OCI-LY3 (cell line): Measurements from ENCODE around the gene CACTIN.

Source experiments
- H2AFZ ChIP-seq: fragments of 200-600, 300-600 bp; shearing (Covaris generic); 2 replicates; pipeline ENCODE4 v1.6.0; 2014; ENCODE audit warnings: antibody characterized with exemption, low read depth, low read length
- H3K27ac ChIP-seq: fragments of 200-600, 300-600 bp; sonication (generic); 2 replicates; pipeline ENCODE4 v1.5.1; 2014; ENCODE audit warnings: mild to moderate bottlenecking, low read length, moderate library complexity, mixed read lengths
- H3K27me3 ChIP-seq: fragments of 200-600, 300-600 bp; sonication (generic); 2 replicates; pipeline ENCODE4 v1.6.1; 2014; ENCODE audit warnings: low read depth, low read length, mixed read lengths
- H3K36me3 ChIP-seq: fragments of 200-600, 300-600 bp; sonication (generic); replicated peaks from 2 replicates; pipeline ENCODE3; 2014; ENCODE audit warnings: low read depth, low read length, mixed read lengths
- H3K4me1 ChIP-seq: fragments of 300-600, 200-600 bp; sonication (generic); 2 replicates; pipeline ENCODE4 v1.6.1; 2014; ENCODE audit warnings: low read length, mixed read lengths
- H3K4me2 ChIP-seq: fragments of 200-600, 300-600 bp; sonication (generic); 2 replicates; pipeline ENCODE4 v1.6.1; 2014; ENCODE audit warnings: low read length, mixed read lengths
- H3K4me3 ChIP-seq: fragments of 300-600, 200-600 bp; sonication (generic); 2 replicates; pipeline ENCODE4 v1.5.1; 2014; ENCODE audit warnings: antibody characterized with exemption, mild to moderate bottlenecking, low read length, moderate library complexity
- H3K79me2 ChIP-seq: fragments of 300-600, 200-600 bp; shearing (Covaris generic); 2 replicates; pipeline ENCODE4 v1.6.1; 2014; ENCODE audit warnings: mild to moderate bottlenecking, low read length, mixed read lengths
- H3K9ac ChIP-seq: fragments of 300-600, 200-600 bp; shearing (Covaris generic); 2 replicates; pipeline ENCODE4 v1.6.0; 2014; ENCODE audit warnings: mild to moderate bottlenecking, low read length, moderate library complexity
- H3K9me3 ChIP-seq: fragments of 200-600, 300-600 bp; shearing (Covaris generic); 2 replicates; pipeline ENCODE4 v1.6.1; 2014; ENCODE audit warnings: low read length, mixed read lengths; ENCODE audit not compliant: insufficient read depth
- H4K20me1 ChIP-seq: fragments of 200-600, 300-600 bp; sonication (generic); 2 replicates; pipeline ENCODE4 v1.6.1; 2016; ENCODE audit warnings: low read length, mixed read lengths; ENCODE audit not compliant: insufficient read depth
- EZH2phosphoT487 ChIP-seq: fragments of 200-600 bp; shearing (Covaris generic); IDR thresholded peaks from 2 replicates; pipeline ENCODE4 v1.6.1; 2018; ENCODE audit warnings: antibody characterized with exemption, mixed run types, low read depth
- TF ChIP-seq, protein P1 (sequence below): fragments of 200-600, 300-600 bp; sonication (generic); IDR thresholded peaks from 2 replicates; pipeline ENCODE4 v1.5.1; 2014; ENCODE audit warnings: antibody characterized with exemption, low read length, low read depth

The CACTIN gene

DNA sequence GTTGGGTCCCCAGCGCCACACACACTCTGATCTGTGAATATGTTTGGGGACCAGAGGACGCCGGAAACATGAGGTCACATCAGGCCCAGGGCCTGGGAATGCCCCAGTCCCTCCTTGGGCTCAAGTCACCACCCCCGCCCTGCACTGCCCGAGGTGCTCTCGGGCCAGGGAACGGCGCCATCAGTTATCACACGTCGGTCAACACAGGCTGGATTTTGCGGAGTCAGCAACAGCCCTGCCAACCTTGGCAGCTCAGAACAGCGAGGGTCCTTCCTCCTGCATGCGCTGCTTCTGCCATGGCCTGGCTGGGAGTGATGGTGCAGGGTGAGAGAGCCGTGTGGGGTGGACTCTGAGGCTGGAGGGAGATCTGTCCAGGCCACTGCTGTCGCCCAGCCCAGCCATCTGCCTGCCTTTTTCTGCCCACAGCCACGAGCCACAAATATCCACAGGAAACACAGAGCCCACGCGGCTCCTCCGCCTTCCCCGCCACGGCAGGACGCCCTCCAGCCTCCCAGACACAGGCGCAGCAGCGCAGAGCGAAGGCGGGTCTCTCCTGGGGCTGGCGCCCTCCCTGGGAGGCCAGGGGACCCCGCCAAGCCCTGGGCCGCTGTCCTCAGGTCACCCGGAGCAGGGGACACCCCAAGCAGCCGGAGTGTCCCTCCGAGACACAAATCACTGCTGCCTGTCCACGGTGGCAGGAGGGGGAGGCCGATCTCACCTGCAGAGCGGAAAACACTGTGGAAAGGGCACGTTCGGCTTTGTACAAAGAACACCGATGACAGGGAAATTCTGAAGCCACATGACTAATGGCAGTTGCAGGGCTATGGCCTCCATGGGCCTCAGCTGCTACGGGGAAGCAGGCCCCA lies 31.6 kb upstream of the CACTIN start:
- H3K79me2 ChIP-seq: no peaks in the 10 kb centered on the region
- H4K20me1 ChIP-seq: peaks cover 14% of the 10 kb centered on the region
- H3K4me2 ChIP-seq: no peak overlapping the region
- H3K9ac ChIP-seq: no peak overlapping the region
- no peak overlapping the region for H3K4me3 ChIP-seq
- H3K9me3 ChIP-seq: no peaks in the 10 kb centered on the region
- H3K27ac ChIP-seq: no peak overlapping the region
- peaks cover 22% of the 10 kb centered on the region for H3K4me1 ChIP-seq
- peaks cover 59% of the 10 kb centered on the region for H3K36me3 ChIP-seq
- TF ChIP-seq EZH2phosphoT487: no peak
- TF ChIP-seq, protein P1, sequence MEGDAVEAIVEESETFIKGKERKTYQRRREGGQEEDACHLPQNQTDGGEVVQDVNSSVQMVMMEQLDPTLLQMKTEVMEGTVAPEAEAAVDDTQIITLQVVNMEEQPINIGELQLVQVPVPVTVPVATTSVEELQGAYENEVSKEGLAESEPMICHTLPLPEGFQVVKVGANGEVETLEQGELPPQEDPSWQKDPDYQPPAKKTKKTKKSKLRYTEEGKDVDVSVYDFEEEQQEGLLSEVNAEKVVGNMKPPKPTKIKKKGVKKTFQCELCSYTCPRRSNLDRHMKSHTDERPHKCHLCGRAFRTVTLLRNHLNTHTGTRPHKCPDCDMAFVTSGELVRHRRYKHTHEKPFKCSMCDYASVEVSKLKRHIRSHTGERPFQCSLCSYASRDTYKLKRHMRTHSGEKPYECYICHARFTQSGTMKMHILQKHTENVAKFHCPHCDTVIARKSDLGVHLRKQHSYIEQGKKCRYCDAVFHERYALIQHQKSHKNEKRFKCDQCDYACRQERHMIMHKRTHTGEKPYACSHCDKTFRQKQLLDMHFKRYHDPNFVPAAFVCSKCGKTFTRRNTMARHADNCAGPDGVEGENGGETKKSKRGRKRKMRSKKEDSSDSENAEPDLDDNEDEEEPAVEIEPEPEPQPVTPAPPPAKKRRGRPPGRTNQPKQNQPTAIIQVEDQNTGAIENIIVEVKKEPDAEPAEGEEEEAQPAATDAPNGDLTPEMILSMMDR: no peak
- no peak overlapping the region for H2AFZ ChIP-seq
- H3K27me3 ChIP-seq: no peaks in the 10 kb centered on the region

- TF ChIP-seq EZH2phosphoT487: no peak
- TF ChIP-seq, protein P1: no peak
- H3K9me3 ChIP-seq: no peaks in the 10 kb centered on the region
- H3K27me3 ChIP-seq: no peaks in the 10 kb centered on the region
- peaks cover 14% of the 10 kb centered on the region for H4K20me1 ChIP-seq
- no peak overlapping the region for H3K27ac ChIP-seq
- H3K36me3 ChIP-seq: peaks cover 63% of the 10 kb centered on the region
- no peak overlapping the region for H3K4me2 ChIP-seq
- H3K79me2 ChIP-seq: no peaks in the 10 kb centered on the region
- no peak overlapping the region for H3K9ac ChIP-seq
- H3K4me3 ChIP-seq: no peak overlapping the region
- peaks cover 22% of the 10 kb centered on the region for H3K4me1 ChIP-seq
- H2AFZ ChIP-seq: no peak overlapping the region
These were observed 30.8 kb upstream of the CACTIN start for GRCh38 chr19:3657395-3657769.

- H3K79me2 ChIP-seq: no peaks in the 10 kb centered on the region
- H3K9me3 ChIP-seq: no peaks in the 10 kb centered on the region
- peak overlapping the region; percentile 53 for H3K27ac ChIP-seq
- H3K9ac ChIP-seq: no peak overlapping the region
- H3K4me3 ChIP-seq: peak overlapping the region; percentile 1; the same call in 1 of the 2 replicates
- no peaks in the 10 kb centered on the region for H3K27me3 ChIP-seq
- H3K36me3 ChIP-seq: peaks cover 65% of the 10 kb centered on the region
- peak overlapping the region; percentile 31 for H3K4me2 ChIP-seq
- peaks cover 22% of the 10 kb centered on the region for H3K4me1 ChIP-seq
- no peak overlapping the region for H2AFZ ChIP-seq
- TF ChIP-seq, protein P1: no peak
- TF ChIP-seq EZH2phosphoT487: no peak
- peaks cover 14% of the 10 kb centered on the region for H4K20me1 ChIP-seq
These were observed 30.3 kb upstream of the CACTIN start for GRCh38 chr19:3656747-3657394.

DNA sequence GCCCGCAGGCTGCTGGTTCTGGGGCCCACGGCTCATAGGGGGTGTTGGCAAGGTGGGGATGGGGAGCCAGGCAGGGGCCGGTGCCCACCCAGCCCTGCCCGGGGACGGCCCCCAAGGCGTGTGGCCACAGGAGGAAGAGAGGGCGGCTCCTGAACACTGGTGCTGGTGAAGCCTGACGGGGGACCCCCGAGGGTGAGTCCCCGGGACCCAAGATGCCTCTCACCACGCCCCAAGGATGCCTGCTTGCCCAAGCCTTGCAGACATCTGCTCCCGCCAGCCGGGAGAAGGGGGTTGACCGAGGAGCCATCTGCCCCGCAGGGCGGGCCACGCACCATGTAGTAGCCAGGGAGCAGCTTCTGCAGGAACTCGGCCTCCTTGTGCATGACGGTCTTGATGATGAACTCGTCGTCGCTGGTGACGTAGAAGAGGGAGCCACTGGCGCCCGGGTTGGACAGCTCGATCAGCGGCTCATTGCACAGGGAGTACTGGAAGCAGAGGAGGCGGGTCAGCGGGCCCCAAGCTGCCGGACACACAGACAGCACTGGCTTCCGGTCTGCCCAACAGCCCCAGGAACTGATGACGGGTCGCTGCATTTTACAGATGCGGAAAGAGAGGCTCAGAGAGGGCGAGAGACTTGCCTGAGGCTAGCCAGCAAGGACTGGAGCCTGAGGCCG lies 29.6 kb upstream of the CACTIN start:
- no peak for TF ChIP-seq EZH2phosphoT487
- TF ChIP-seq, protein P1: no peak
- no peak overlapping the region for H2AFZ ChIP-seq
- H3K9ac ChIP-seq: no peak overlapping the region
- peaks cover 8% of the 10 kb centered on the region for H4K20me1 ChIP-seq
- peak overlapping the region; percentile 31 for H3K4me2 ChIP-seq
- H3K4me3 ChIP-seq: peak overlapping the region; percentile 1; the same call in 1 of the 2 replicates
- peak overlapping the region; percentile 53 for H3K27ac ChIP-seq
- H3K36me3 ChIP-seq: peaks cover 65% of the 10 kb centered on the region
- H3K4me1 ChIP-seq: peaks cover 22% of the 10 kb centered on the region
- H3K9me3 ChIP-seq: no peaks in the 10 kb centered on the region
- no peaks in the 10 kb centered on the region for H3K27me3 ChIP-seq
- H3K79me2 ChIP-seq: no peaks in the 10 kb centered on the region
